Tibial nerve (tissue), 4 donors: Measurements from ENCODE around the gene UPK3BL1.
"Not testable (repeated sequence)": the region's sequence is repeated elsewhere in the genome, so short reads cannot be mapped to it uniquely, and the experiment has no call there.

Experiments used
- EP300 ChIP-seq, 2 donors: sonication (generic); formaldehyde crosslinking; IDR thresholded peaks; one replicate each; pipeline ENCODE4 v1.6.1; 2017; ENCODE audit warnings: antibody characterized with exemption in 2 of 2, mild to moderate bottlenecking in 1 of 2
- TF ChIP-seq, protein P1 (sequence below), 5 experiments: fragments of 200-600 bp in 3 of 5; fragments of 450-650 bp in 2 of 5; sonication (generic) in 3 of 5; IDR thresholded peaks; one replicate each; pipeline ENCODE4 v1.5.1; 2016 to 2019; ENCODE audit warnings: antibody characterized with exemption in 5 of 5, mild to moderate bottlenecking in 3 of 5, moderate library complexity in 2 of 5

GRCh38 chr7:102589857-102590256 lies 52.7 kb downstream of the UPK3BL1 start:
- TF ChIP-seq, protein P1, sequence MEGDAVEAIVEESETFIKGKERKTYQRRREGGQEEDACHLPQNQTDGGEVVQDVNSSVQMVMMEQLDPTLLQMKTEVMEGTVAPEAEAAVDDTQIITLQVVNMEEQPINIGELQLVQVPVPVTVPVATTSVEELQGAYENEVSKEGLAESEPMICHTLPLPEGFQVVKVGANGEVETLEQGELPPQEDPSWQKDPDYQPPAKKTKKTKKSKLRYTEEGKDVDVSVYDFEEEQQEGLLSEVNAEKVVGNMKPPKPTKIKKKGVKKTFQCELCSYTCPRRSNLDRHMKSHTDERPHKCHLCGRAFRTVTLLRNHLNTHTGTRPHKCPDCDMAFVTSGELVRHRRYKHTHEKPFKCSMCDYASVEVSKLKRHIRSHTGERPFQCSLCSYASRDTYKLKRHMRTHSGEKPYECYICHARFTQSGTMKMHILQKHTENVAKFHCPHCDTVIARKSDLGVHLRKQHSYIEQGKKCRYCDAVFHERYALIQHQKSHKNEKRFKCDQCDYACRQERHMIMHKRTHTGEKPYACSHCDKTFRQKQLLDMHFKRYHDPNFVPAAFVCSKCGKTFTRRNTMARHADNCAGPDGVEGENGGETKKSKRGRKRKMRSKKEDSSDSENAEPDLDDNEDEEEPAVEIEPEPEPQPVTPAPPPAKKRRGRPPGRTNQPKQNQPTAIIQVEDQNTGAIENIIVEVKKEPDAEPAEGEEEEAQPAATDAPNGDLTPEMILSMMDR (IDR thresholded peaks at IDR 0.05), result not testable (repeated sequence)
- not testable (repeated sequence) for TF ChIP-seq EP300 (IDR thresholded peaks at IDR 0.05)
